Stomach smooth muscle (tissue), 2 donors: ENCODE results near the gene REP15.

Experiments
- H3K27ac ChIP-seq: one replicate; pipeline ENCODE4 v1.7.0; 2013; ENCODE audit warnings: mild to moderate bottlenecking, low read length, inconsistent platforms
- H3K27me3 ChIP-seq, 2 donors: one replicate each; pipeline ENCODE4 v1.7.0; 2013; ENCODE audit warnings: low read length in 2 of 2; ENCODE audit not compliant: insufficient read depth in 2 of 2, control insufficient read depth in 1 of 2
- H3K36me3 ChIP-seq, 2 donors: one replicate each; pipeline ENCODE4 v1.7.0; 2013; ENCODE audit warnings: low read length in 2 of 2; ENCODE audit not compliant: control insufficient read depth in 2 of 2, insufficient read depth in 2 of 2
- H3K4me1 ChIP-seq: one replicate; pipeline ENCODE4 v1.7.0; 2013; ENCODE audit warnings: low read length; ENCODE audit not compliant: control insufficient read depth, insufficient read depth
- H3K4me3 ChIP-seq, 2 donors: one replicate each; pipeline ENCODE4 v1.7.0; 2013; ENCODE audit warnings: low read length in 2 of 2
- H3K9ac ChIP-seq, 2 donors: one replicate each; pipeline ENCODE4 v1.7.0; 2013; ENCODE audit warnings: low read length in 2 of 2, mild to moderate bottlenecking in 1 of 2
- H3K9me3 ChIP-seq, 2 donors: one replicate each; pipeline ENCODE4 v1.7.0; 2013; ENCODE audit warnings: low read length in 2 of 2; ENCODE audit not compliant: control insufficient read depth in 2 of 2
- donor health status: healthy.
- donor health status: Pancreatic carcinoma.

Gene REP15

DNA sequence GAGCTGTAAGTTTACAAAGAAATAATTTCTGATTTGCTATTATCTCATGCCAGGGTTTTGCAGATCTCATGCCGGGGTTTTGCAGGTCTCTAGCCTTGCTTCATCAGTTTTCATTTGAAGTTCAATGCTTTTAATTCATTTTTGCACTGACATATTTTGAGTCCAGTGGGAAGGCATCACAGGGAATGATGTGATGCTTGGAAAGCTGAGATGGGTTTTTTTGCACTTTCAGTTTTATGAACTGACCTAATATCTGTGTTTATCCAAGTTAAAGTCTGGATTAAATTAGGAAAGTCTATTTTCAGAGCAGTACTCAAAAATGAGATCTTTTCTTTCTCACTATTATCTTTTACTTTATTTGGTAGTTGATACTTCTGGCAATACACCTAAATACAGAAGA, 23.6 kb upstream of the REP15 start:
- H3K4me3 ChIP-seq = no peak overlapping the region

DNA sequence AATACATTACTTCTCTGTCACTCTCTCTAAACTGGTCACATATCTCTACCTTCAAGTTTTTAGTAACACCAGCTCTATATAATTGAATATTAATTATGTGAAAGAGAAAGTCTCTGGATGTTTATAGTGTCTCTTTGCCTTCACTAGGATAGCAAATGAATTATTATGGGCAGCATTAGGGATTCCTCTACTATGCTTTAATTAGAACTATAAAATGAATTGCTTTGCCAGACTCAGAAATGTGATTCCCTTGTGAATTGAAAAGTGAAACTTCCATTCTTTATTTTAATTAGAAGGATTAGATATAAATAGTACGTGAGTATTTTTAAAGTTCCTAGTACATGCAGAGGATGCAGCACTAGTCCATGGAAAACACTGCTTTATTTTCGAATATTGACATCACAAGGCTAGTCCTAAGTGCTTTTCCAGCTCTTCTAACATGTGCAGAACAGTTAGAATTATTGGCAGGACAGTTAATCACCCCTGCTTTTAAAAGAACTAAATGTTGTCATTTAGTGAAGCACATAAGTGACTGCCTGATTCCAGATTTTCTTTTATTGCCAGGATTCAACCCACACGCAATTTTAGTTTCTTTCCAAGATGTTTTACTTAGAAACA, 23.0 kb upstream of the REP15 start:
- Histone ChIP-seq H3K9me3 (no peaks in the 10 kb centered on the region), H3K4me3 (no peak overlapping the region), H3K9ac (no peak overlapping the region), H3K4me1 (no peaks in the 10 kb centered on the region), H3K36me3 (peaks cover 17 to 20% of the 10 kb centered on the region in 2 donors), H3K27ac (no peak overlapping the region), H3K27me3 (no peaks in the 10 kb centered on the region)

More for the DNA sequence above, 23.6 kb upstream of the REP15 start:
- H3K27ac ChIP-seq = no peak overlapping the region
- peaks cover 23% of the 10 kb centered on the region in 2 donors for H3K36me3 ChIP-seq
- H3K9me3 ChIP-seq = no peaks in the 10 kb centered on the region
- H3K9ac ChIP-seq = no peak overlapping the region
- H3K4me1 ChIP-seq = no peaks in the 10 kb centered on the region
- H3K27me3 ChIP-seq = no peaks in the 10 kb centered on the region

DNA sequence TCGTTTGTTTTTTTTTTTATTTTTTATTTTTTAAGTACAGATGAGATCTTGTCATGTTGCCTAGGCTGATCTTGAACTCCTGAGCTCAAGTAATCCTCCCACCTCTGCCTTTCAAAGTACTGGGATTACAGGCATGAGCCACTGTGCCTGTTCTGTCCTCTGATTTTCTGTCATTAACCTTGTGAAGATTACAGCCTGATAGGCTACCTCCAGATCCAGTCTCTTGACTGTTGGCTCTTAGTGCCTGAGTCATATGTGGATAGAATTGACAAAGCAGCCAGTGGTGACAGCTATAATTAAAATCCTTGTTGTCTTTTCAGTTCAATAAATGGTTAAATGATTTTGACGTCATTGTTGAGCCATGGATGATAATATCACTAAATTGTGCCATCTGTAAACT, 21.3 kb upstream of the REP15 start:
- no peaks in the 10 kb centered on the region for H3K27me3 ChIP-seq
- no peak overlapping the region for H3K4me3 ChIP-seq
- H3K9ac ChIP-seq = no peak overlapping the region
- no peak overlapping the region for H3K27ac ChIP-seq
- H3K4me1 ChIP-seq = no peaks in the 10 kb centered on the region
- no peaks in the 10 kb centered on the region for H3K9me3 ChIP-seq
- H3K36me3 ChIP-seq = peaks cover 22 to 25% of the 10 kb centered on the region in 2 donors

GRCh38 chr12:27680619-27681018, 15.6 kb upstream of the REP15 start:
- H3K9ac ChIP-seq = no peak overlapping the region
- no peaks in the 10 kb centered on the region for H3K4me1 ChIP-seq
- no peaks in the 10 kb centered on the region for H3K27me3 ChIP-seq
- no peak overlapping the region for H3K27ac ChIP-seq
- no peak overlapping the region for H3K4me3 ChIP-seq
- H3K36me3 ChIP-seq = peaks cover 39 to 51% of the 10 kb centered on the region in 2 donors
- H3K9me3 ChIP-seq = no peaks in the 10 kb centered on the region

DNA sequence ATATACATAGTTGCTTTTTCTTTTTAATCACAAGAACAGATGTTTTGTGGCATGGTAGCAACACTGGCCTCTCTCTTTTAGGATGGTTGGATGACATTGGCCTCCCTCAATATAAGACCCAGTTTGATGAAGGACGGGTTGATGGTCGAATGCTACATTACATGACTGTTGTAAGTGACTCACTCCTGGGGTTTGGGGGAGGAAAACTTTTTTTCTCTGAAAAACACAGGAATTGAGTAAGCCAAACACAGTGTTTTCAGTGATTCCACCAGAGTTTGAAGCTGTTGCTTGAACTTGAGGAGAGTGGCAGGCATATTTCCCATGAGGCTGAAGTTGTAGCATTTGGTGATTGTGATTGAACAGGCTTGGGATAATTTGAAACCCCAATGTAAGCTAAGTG, 13.7 kb upstream of the REP15 start:
- no peak overlapping the region for H3K27ac ChIP-seq
- no peak overlapping the region for H3K9ac ChIP-seq
- H3K27me3 ChIP-seq = no peaks in the 10 kb centered on the region
- no peaks in the 10 kb centered on the region for H3K4me1 ChIP-seq
- no peaks in the 10 kb centered on the region for H3K9me3 ChIP-seq
- no peak overlapping the region for H3K4me3 ChIP-seq
- peaks cover 32 to 42% of the 10 kb centered on the region in 2 donors for H3K36me3 ChIP-seq

DNA sequence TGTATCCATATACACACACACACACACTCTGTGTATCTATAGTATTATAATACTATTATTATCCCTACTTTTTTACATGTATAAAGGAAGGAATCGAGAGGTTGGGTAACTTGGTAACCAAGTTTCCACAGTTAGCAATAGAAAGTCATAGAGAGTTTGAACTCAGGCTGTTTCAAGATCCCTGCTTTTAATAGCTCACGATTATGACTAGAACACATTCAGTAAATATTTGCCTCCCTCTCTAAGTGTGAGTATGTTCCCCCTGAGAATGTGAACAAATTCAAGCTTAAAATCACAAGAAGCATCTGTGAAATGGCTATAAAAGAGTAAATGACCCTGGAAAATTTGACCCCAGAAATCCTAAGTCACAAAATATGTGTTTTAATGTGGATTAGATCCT, 11.0 kb upstream of the REP15 start:
- Histone ChIP-seq H3K4me3 (no peak overlapping the region), H3K27ac (no peak overlapping the region), H3K36me3 (peaks cover 40 to 56% of the 10 kb centered on the region in 2 donors), H3K9ac (no peak overlapping the region), H3K9me3 (no peaks in the 10 kb centered on the region), H3K4me1 (no peaks in the 10 kb centered on the region), H3K27me3 (no peaks in the 10 kb centered on the region)

GRCh38 chr12:27686147-27686546, 10.1 kb upstream of the REP15 start:
- no peaks in the 10 kb centered on the region for H3K4me1 ChIP-seq
- no peak overlapping the region for H3K27ac ChIP-seq
- no peak overlapping the region for H3K9ac ChIP-seq
- no peaks in the 10 kb centered on the region for H3K27me3 ChIP-seq
- H3K9me3 ChIP-seq = no peaks in the 10 kb centered on the region
- H3K36me3 ChIP-seq = peaks cover 43 to 59% of the 10 kb centered on the region in 2 donors
- no peak overlapping the region for H3K4me3 ChIP-seq

- Histone ChIP-seq H3K4me1 (no peaks in the 10 kb centered on the region), H3K27ac (no peak overlapping the region), H3K36me3 (peaks cover 36 to 56% of the 10 kb centered on the region in 2 donors)
These were observed 7.6 kb upstream of the REP15 start for GRCh38 chr12:27688671-27689070.

GRCh38 chr12:27689558-27690180, 6.6 kb upstream of the REP15 start:
- Histone ChIP-seq H3K27me3 (no peaks in the 10 kb centered on the region), H3K4me3 (no peak overlapping the region), H3K9ac (no peak overlapping the region), H3K9me3 (no peaks in the 10 kb centered on the region), H3K4me1 (no peaks in the 10 kb centered on the region), H3K36me3 (peaks cover 36 to 56% of the 10 kb centered on the region in 2 donors), H3K27ac (no peak overlapping the region)

More at GRCh38 chr12:27688671-27689070, 7.6 kb upstream of the REP15 start:
- Histone ChIP-seq H3K27me3 (no peaks in the 10 kb centered on the region), H3K9me3 (no peaks in the 10 kb centered on the region), H3K4me3 (no peak overlapping the region), H3K9ac (no peak overlapping the region)

DNA sequence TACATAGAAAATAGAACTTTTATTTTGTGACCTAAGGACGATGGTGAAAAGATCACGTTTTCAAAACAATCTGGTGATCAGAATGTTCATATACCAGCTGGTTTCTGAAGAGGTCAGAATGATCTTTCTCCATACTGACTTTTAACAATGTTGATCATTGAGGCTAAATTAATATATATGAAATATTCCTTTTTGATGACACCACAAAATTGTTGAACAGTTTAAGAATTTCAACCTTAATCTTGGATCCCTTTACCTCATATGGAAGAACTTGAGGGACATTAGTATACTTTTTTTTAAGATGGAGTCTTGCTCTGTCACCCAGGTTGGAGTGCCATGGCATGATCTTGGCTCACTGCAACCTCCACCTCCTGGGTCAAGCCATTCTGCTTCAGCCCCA, 2.8 kb upstream of the REP15 start:
- Histone ChIP-seq H3K36me3 (peaks cover 28 to 41% of the 10 kb centered on the region in 2 donors), H3K27me3 (no peaks in the 10 kb centered on the region), H3K9ac (no peak overlapping the region), H3K4me3 (no peak overlapping the region), H3K27ac (no peak overlapping the region), H3K4me1 (no peaks in the 10 kb centered on the region), H3K9me3 (no peaks in the 10 kb centered on the region)

- no peaks in the 10 kb centered on the region for H3K27me3 ChIP-seq
- H3K4me1 ChIP-seq = no peaks in the 10 kb centered on the region
- H3K27ac ChIP-seq = no peak overlapping the region
- H3K9me3 ChIP-seq = no peaks in the 10 kb centered on the region
- H3K4me3 ChIP-seq = no peak overlapping the region
- H3K36me3 ChIP-seq = peaks cover 9 to 20% of the 10 kb centered on the region in 2 donors
- H3K9ac ChIP-seq = no peak overlapping the region
These were observed 523 bp upstream of the REP15 start for GRCh38 chr12:27695556-27696292.
